Nephron (organoid): ENCODE data around the gene PCMT1.
A peak's percentile ranks its signal among the peaks of the same experiment; 100 is the strongest.

Experiments used
- H3K27ac Mint-ChIP-seq, 3 experiments: 2 replicates each; pipeline ENCODE4 v1.8.0; 2020; ENCODE audit warnings: mixed read lengths in 3 of 3, mild to moderate bottlenecking in 2 of 3, moderate library complexity in 1 of 3
- H3K27me3 Mint-ChIP-seq: 2 replicates; pipeline ENCODE4 v1.8.0; 2021; ENCODE audit warnings: low read depth, mild to moderate bottlenecking, moderate library complexity, mixed read lengths
- H3K36me3 Mint-ChIP-seq: 2 replicates; pipeline ENCODE4 v1.8.0; 2020; ENCODE audit warnings: low read depth, mixed read lengths
- H3K4me1 Mint-ChIP-seq: 2 replicates; pipeline ENCODE4 v1.8.0; 2020; ENCODE audit warnings: mixed read lengths
- H3K4me3 Mint-ChIP-seq, 3 experiments: 2 replicates each; pipeline ENCODE4 v1.8.0; 2020; ENCODE audit warnings: mild to moderate bottlenecking in 3 of 3, mixed read lengths in 3 of 3, moderate library complexity in 2 of 3
- H3K9me3 Mint-ChIP-seq: 2 replicates; pipeline ENCODE4 v1.8.0; 2020; ENCODE audit warnings: mixed read lengths
- CTCF ChIP-seq, 3 experiments: fragments of 200-600 bp; sonication (generic); IDR thresholded peaks; one replicate each; pipeline ENCODE4 v1.5.0; 2021; ENCODE audit warnings: antibody characterized with exemption in 3 of 3; ENCODE audit not compliant: unreplicated experiment in 3 of 3

PCMT1 gene

DNA sequence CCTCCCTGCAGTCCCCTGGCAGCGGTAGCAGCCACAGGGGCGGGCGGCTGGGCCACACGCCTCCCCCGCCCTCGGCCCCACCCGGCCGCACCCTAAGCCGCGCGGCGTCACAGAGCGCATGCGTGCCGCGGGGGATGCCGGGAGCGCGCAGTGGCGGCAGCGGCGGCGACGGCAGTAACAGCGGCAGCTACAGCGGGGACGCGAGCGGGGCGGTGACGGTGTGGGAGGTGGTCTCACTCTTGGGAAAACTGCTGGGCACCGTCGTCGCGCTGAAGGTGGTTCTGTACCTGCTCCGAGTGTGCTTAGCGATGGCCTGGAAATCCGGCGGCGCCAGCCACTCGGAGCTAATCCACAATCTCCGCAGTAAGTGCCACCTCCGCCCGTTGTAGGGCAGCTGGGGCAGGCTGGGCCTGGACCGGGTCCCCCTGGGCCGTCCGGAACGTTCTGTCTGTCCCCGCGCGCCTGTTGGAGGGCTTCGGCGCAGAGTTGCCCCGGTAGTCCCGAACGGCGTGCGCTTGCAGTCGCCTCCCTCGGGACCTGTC lies at the start of gene PCMT1:
TSS of gene PCMT1 (plus strand) at position 148 of the 542 bp plus-strand sequence. CDS start at position 309, 161 bp downstream.
- Mint-ChIP-seq H3K4me1 (peaks cover 25% of the 10 kb centered on the region), H3K27me3 (no peaks in the 10 kb centered on the region), H3K36me3 (no peaks in the 10 kb centered on the region), H3K4me3 (peak within 1 kb of the TSS; percentile 94 to 100 (median 100)), H3K9me3 (no peaks in the 10 kb centered on the region), H3K27ac (peak within 1 kb of the TSS; percentile 65 to 92 (median 84))
- TF ChIP-seq CTCF (IDR thresholded peaks at IDR 0.05; ENCODE audit: unreplicated experiment in 3 of 3), result no peak

DNA sequence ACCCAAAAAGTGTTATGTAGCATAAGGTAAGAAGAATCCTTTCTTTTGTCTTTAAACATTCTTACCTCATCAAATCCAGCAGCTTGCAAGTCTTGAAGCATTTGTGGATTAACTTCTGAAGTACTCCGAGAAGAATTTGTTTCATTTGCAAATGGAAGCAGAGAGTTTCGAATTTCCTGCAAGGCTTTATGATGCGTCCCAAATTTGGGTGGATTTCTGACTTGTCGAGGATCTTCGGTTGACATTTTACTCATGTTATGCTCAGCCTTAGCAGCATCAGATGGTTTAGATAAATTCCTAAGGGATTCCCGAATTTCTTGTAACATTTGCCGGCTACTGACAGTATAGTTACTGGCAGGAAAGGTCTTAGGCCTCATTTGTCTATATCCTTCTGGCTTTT lies 47.8 kb upstream of the PCMT1 start:
- no peaks in the 10 kb centered on the region for H3K9me3 Mint-ChIP-seq
- no peak overlapping the region for H3K4me3 Mint-ChIP-seq
- TF ChIP-seq CTCF (IDR thresholded peaks at IDR 0.05; ENCODE audit: unreplicated experiment in 3 of 3), result no peak
- H3K36me3 Mint-ChIP-seq, result peaks cover 15% of the 10 kb centered on the region
- no peaks in the 10 kb centered on the region for H3K27me3 Mint-ChIP-seq
- peak overlapping the region in 1 of 3 experiments; percentile 12 for H3K27ac Mint-ChIP-seq
- peaks cover 9% of the 10 kb centered on the region for H3K4me1 Mint-ChIP-seq

DNA sequence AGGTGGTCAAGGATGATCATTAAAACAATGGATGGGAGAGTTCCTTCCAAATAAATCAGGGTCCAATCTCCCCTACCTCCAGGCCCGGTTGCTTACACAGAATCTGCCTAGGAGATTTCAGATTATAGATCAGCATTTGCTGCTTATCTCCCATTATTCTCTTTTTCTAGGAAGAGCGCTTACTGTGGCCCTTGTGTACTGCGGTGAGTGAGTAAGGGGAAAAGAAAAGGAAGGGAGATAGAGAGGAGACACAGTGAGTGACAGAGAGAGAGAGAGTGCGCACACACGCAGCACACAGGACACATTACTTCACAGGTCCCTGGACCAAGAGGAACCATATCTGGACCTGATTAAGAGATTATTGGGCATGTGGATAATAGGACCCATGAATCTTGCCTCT lies 37.8 kb upstream of the PCMT1 start:
- Mint-ChIP-seq H3K27me3 (no peaks in the 10 kb centered on the region), H3K4me1 (peaks cover 38% of the 10 kb centered on the region), H3K9me3 (no peaks in the 10 kb centered on the region), H3K27ac (no peak overlapping the region), H3K36me3 (peaks cover 18% of the 10 kb centered on the region), H3K4me3 (no peak overlapping the region)
- no peak for TF ChIP-seq CTCF (IDR thresholded peaks at IDR 0.05; ENCODE audit: unreplicated experiment in 3 of 3)

DNA sequence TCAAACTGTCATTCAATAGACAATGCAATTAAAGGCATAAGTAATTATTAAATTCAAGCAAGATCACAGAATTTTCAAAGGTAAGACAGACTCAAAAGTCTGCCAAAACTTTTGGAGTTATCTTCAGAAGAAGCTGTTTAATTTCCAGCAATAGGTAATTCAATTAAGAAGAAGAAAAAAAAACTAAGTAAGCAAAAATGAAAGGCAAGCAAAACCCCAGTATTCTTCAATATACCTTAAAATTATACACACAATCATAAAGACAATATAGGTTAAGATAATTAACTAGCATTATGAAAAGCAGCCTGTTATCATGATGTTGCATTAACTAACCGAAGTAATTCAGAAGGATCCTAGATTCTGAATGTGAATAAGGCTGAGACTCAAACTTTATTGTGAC lies 35.1 kb upstream of the PCMT1 start:
- no peak for TF ChIP-seq CTCF (IDR thresholded peaks at IDR 0.05; ENCODE audit: unreplicated experiment in 3 of 3)
- Mint-ChIP-seq H3K4me3 (peak overlapping the region in 2 of 3 experiments; percentile 21 to 27), H3K27me3 (no peaks in the 10 kb centered on the region), H3K27ac (no peak overlapping the region), H3K36me3 (peaks cover 18% of the 10 kb centered on the region), H3K4me1 (peaks cover 37% of the 10 kb centered on the region), H3K9me3 (no peaks in the 10 kb centered on the region)

GRCh38 chr6:149716181-149716963 lies 33.2 kb upstream of the PCMT1 start:
- H3K9me3 Mint-ChIP-seq, result no peaks in the 10 kb centered on the region
- H3K27me3 Mint-ChIP-seq, result no peaks in the 10 kb centered on the region
- TF ChIP-seq CTCF (IDR thresholded peaks at IDR 0.05; ENCODE audit: unreplicated experiment in 3 of 3), result no peak
- peaks cover 16% of the 10 kb centered on the region for H3K36me3 Mint-ChIP-seq
- peak overlapping the region; percentile 86 to 91 (median 90) for H3K4me3 Mint-ChIP-seq
- H3K4me1 Mint-ChIP-seq, result peaks cover 22% of the 10 kb centered on the region
- H3K27ac Mint-ChIP-seq, result peak overlapping the region; percentile 81 to 96 (median 96)

GRCh38 chr6:149717255-149717587 lies 32.3 kb upstream of the PCMT1 start:
- Mint-ChIP-seq H3K36me3 (peaks cover 12% of the 10 kb centered on the region), H3K4me1 (peaks cover 22% of the 10 kb centered on the region), H3K27me3 (no peaks in the 10 kb centered on the region), H3K27ac (peak overlapping the region; percentile 96 to 98 (median 96)), H3K4me3 (peak overlapping the region; percentile 86 to 91 (median 90)), H3K9me3 (no peaks in the 10 kb centered on the region)
- no peak for TF ChIP-seq CTCF (IDR thresholded peaks at IDR 0.05; ENCODE audit: unreplicated experiment in 3 of 3)
